GM23338 (cell line): ENCODE measurements around the gene ZBTB48. TPM values are rescaled to one million over a fixed set of nuclear protein-coding genes. Genes with fewer than 3 reads are reported as not detected.

ENCODE experiments used
- ATAC-seq: fragments of 200-7000 bp; cut with Tn5 transposase; 3 replicates; pipeline ENCODE4 v1.9.1; 2020
- DNase-seq: peaks from one replicate; pipeline ENCODE4 v3.0.0-alpha.2; 2015; ENCODE audit warnings: low spot score
- H2AFZ ChIP-seq: fragments of 200-600 bp; sonication (generic); 2 replicates; pipeline ENCODE4 v1.8.0; 2016; ENCODE audit warnings: antibody characterized with exemption, mild to moderate bottlenecking, moderate library complexity
- H3F3A ChIP-seq: fragments of 200-600 bp; sonication (generic); replicated peaks from 2 replicates; pipeline ENCODE4 v1.8.0; 2017; ENCODE audit warnings: antibody characterized with exemption, mixed run types, low read depth
- H3K27ac ChIP-seq: fragments of 200-600 bp; sonication (generic); 2 replicates; pipeline ENCODE4 v1.6.1; 2016; ENCODE audit warnings: low read depth
- H3K27me3 ChIP-seq: fragments of 200-600 bp; sonication (generic); 2 replicates; pipeline ENCODE4 v1.8.0; 2016; ENCODE audit warnings: mild to moderate bottlenecking, mixed run types, moderate library complexity; ENCODE audit not compliant: insufficient read depth
- H3K36me3 ChIP-seq: fragments of 200-600 bp; sonication (generic); 2 replicates; pipeline ENCODE4 v1.8.0; 2016; ENCODE audit warnings: mild to moderate bottlenecking; ENCODE audit not compliant: insufficient read depth
- H3K4me1 ChIP-seq: fragments of 200-600 bp; sonication (generic); 2 replicates; pipeline ENCODE4 v1.8.0; 2016; ENCODE audit warnings: mild to moderate bottlenecking, moderate library complexity; ENCODE audit not compliant: insufficient read depth
- H3K4me2 ChIP-seq: fragments of 200-600 bp; sonication (generic); 2 replicates; pipeline ENCODE4 v1.7.1; 2017; ENCODE audit warnings: mixed run types
- H3K4me3 ChIP-seq: fragments of 200-600 bp; sonication (generic); 2 replicates; pipeline ENCODE4 v1.6.1; 2016; ENCODE audit warnings: mixed run types
- H3K79me2 ChIP-seq: fragments of 200-600 bp; sonication (generic); replicated peaks from 2 replicates; pipeline ENCODE4 v1.8.0; 2017; ENCODE audit warnings: mild to moderate bottlenecking; ENCODE audit not compliant: insufficient read depth
- H3K9me2 ChIP-seq: fragments of 200-600 bp; sonication (generic); 2 replicates; pipeline ENCODE4 v1.8.0; 2017; ENCODE audit not compliant: insufficient read depth
- H4K20me1 ChIP-seq: fragments of 200-600 bp; sonication (generic); replicated peaks from 2 replicates; pipeline ENCODE4 v1.8.0; 2017; ENCODE audit warnings: mild to moderate bottlenecking; ENCODE audit not compliant: insufficient read depth
- H3K27ac Mint-ChIP-seq: 2 replicates; pipeline ENCODE4 v1.8.0; 2020; ENCODE audit warnings: inconsistent platforms, mild to moderate bottlenecking, moderate library complexity, mixed read lengths
- H3K27me3 Mint-ChIP-seq: 3 replicates; pipeline ENCODE4 v1.8.0; 2022; ENCODE audit warnings: low read depth, mild to moderate bottlenecking, moderate library complexity, mixed read lengths, inconsistent platforms; ENCODE audit not compliant: insufficient read depth, poor library complexity
- H3K36me3 Mint-ChIP-seq: 3 replicates; pipeline ENCODE4 v1.8.0; 2021; ENCODE audit warnings: low read depth, mild to moderate bottlenecking, inconsistent platforms, moderate library complexity, mixed read lengths
- H3K4me1 Mint-ChIP-seq: 3 replicates; pipeline ENCODE4 v1.8.0; 2020; ENCODE audit warnings: mild to moderate bottlenecking, inconsistent platforms, mixed read lengths
- H3K4me3 Mint-ChIP-seq: 3 replicates; pipeline ENCODE4 v1.8.0; 2021; ENCODE audit warnings: moderate library complexity, mild to moderate bottlenecking, inconsistent platforms, mixed read lengths
- H3K9me3 Mint-ChIP-seq: 3 replicates; pipeline ENCODE4 v1.8.0; 2020; ENCODE audit warnings: moderate library complexity, mild to moderate bottlenecking, inconsistent platforms, mixed read lengths
- CTCF ChIP-seq, 2 experiments: fragments of 200-600 bp in 1 of 2; sonication (generic) in 1 of 2; conservative IDR thresholded peaks; 2 replicates each; pipeline versions ENCODE4 v1.5.1 to v1.6.1; 2016 to 2017; ENCODE audit warnings: antibody characterized with exemption in 2 of 2, low read depth in 2 of 2, mild to moderate bottlenecking in 2 of 2, moderate library complexity in 1 of 2
- EZH2 ChIP-seq: fragments of 200-600 bp; sonication (generic); IDR thresholded peaks from one replicate; pipeline ENCODE4 v1.8.0; 2017; ENCODE audit warnings: antibody characterized with exemption, mild to moderate bottlenecking, low read depth; ENCODE audit not compliant: unreplicated experiment
- EZH2phosphoT487 ChIP-seq: fragments of 200-600 bp; sonication (generic); IDR thresholded peaks from one replicate; pipeline ENCODE4 v1.8.1; 2018; ENCODE audit warnings: antibody characterized with exemption; ENCODE audit not compliant: unreplicated experiment
- JUNB ChIP-seq: IDR thresholded peaks from one replicate; pipeline ENCODE4 v1.6.1; 2016; ENCODE audit warnings: antibody characterized with exemption; ENCODE audit not compliant: unreplicated experiment
- NANOG ChIP-seq: IDR thresholded peaks from 2 replicates; pipeline ENCODE4 v1.6.1; 2016; ENCODE audit warnings: antibody characterized with exemption, borderline replicate concordance
- REST ChIP-seq: IDR thresholded peaks from one replicate; pipeline ENCODE4 v1.6.1; 2018; ENCODE audit warnings: antibody characterized with exemption; ENCODE audit not compliant: unreplicated experiment
- STAT1 ChIP-seq: IDR thresholded peaks from one replicate; pipeline ENCODE4 v1.6.1; 2016; ENCODE audit warnings: antibody characterized with exemption; ENCODE audit not compliant: unreplicated experiment
- ZNF114 ChIP-seq: fragments of 250-450 bp; sonication (Bioruptor Pico); IDR thresholded peaks from 2 replicates; pipeline ENCODE4 v1.5.0; 2020; ENCODE audit warnings: mild to moderate bottlenecking, moderate library complexity
- ZNF331 ChIP-seq: fragments of 250-450 bp; sonication (Bioruptor Pico); IDR thresholded peaks from 2 replicates; pipeline ENCODE4 v1.5.0; 2020; ENCODE audit warnings: low read depth, mild to moderate bottlenecking, moderate library complexity
- ZNF462 ChIP-seq: fragments of 250-450 bp; sonication (Bioruptor Pico); IDR thresholded peaks from 2 replicates; pipeline ENCODE4 v1.5.0; 2020; ENCODE audit warnings: mild to moderate bottlenecking, moderate library complexity
- polyA plus RNA-seq: library from polyadenylated mRNA; unstranded; fragments of >200 nt; fragmentation: Nextera tagmentation; extraction: Ambion mirVana; gene quantifications from 2 replicates; pipeline ENCODE4 v1.2.1, GENCODE V29; 2016
- total RNA-seq: library from RNA; depleted of rRNA; stranded (reverse); fragments of >200 nt; shearing (Covaris generic); gene quantifications from 2 replicates; pipeline ENCODE4 v1.2.3, GENCODE V29; 2014

Gene ZBTB48
- total and polyA plus RNA-seq, 2 experiments from 2014 or later: 17.3 to 25.5 TPM

- H3K27me3 Mint-ChIP-seq: peaks cover 9% of the 10 kb centered on the region
- H3K36me3 Mint-ChIP-seq: peaks cover 45% of the 10 kb centered on the region
- Histone ChIP-seq H2AFZ (0 out of 2 replicates have a peak overlapping the region, but pooled peaks have one; percentile 9), H3K36me3 (peaks cover 7% of the 10 kb centered on the region), H3K27me3 (no peaks in the 10 kb centered on the region), H3K9me2 (no peaks in the 10 kb centered on the region), H3K4me1 (peaks cover 10% of the 10 kb centered on the region), H3K27ac (no peak overlapping the region), H3K4me3 (peak overlapping the region; percentile 77), H3K79me2 (peaks cover 50% of the 10 kb centered on the region), H3F3A (peaks cover 34% of the 10 kb centered on the region), H3K4me2 (peak overlapping the region; percentile 90), H4K20me1 (peaks cover 34% of the 10 kb centered on the region)
- no peak for ATAC-seq
- H3K9me3 Mint-ChIP-seq: no peaks in the 10 kb centered on the region
- DNase-seq: no peak
- peak overlapping the region; percentile 89 for H3K4me3 Mint-ChIP-seq
- H3K4me1 Mint-ChIP-seq: peaks cover 20% of the 10 kb centered on the region
- peak overlapping the region; percentile 68; the same call in 1 of the 2 replicates for H3K27ac Mint-ChIP-seq
- no peak for TF ChIP-seq NANOG
These were observed 45.9 kb downstream of the ZBTB48 start for GRCh38 chr1:6625584-6626149.

GRCh38 chr1:6627031-6627430 lies 47.2 kb downstream of the ZBTB48 start:
- no peak overlapping the region for H3K27ac ChIP-seq
- H3K4me3 ChIP-seq: no peak overlapping the region
- Mint-ChIP-seq H3K4me1 (peaks cover 20% of the 10 kb centered on the region), H3K4me3 (peak overlapping the region; percentile 89; the same call in 1 of the 3 replicates), H3K9me3 (no peaks in the 10 kb centered on the region), H3K36me3 (peaks cover 34% of the 10 kb centered on the region), H3K27me3 (peaks cover 4% of the 10 kb centered on the region), H3K27ac (no peak overlapping the region)
- no peak overlapping the region for H3K4me2 ChIP-seq
- peaks cover 38% of the 10 kb centered on the region for H3K79me2 ChIP-seq
- H3F3A ChIP-seq: peaks cover 31% of the 10 kb centered on the region
- H4K20me1 ChIP-seq: peaks cover 29% of the 10 kb centered on the region
- ATAC-seq (no peak), DNase-seq (no peak)
- no peak overlapping the region for H2AFZ ChIP-seq
- no peaks in the 10 kb centered on the region for H3K27me3 ChIP-seq
- no peaks in the 10 kb centered on the region; the same call in 1 of the 2 replicates for H3K36me3 ChIP-seq
- H3K4me1 ChIP-seq: peaks cover 10% of the 10 kb centered on the region
- H3K9me2 ChIP-seq: no peaks in the 10 kb centered on the region
- TF ChIP-seq STAT1: no peak
- no peak for TF ChIP-seq EZH2
- TF ChIP-seq CTCF (conservative IDR thresholded peaks at IDR 0.05; ENCODE audit: low read depth in 2 of 2): no peak
- TF ChIP-seq ZNF331 (CRISPR knock-in tag): no peak
- TF ChIP-seq ZNF462 (CRISPR knock-in tag): no peak
- no peak for TF ChIP-seq REST
- no peak for TF ChIP-seq EZH2phosphoT487
- TF ChIP-seq JUNB: no peak
- TF ChIP-seq ZNF114: no peak
